HEK293 (cell line): ENCODE data around the gene TAF11L5.
"Not testable (repeated sequence)": the region's sequence is repeated elsewhere in the genome, so short reads cannot be mapped to it uniquely, and the experiment has no call there.

ENCODE experiments used
- FEZF1 ChIP-seq: fragments of 450-650 bp; formaldehyde crosslinking; IDR thresholded peaks from 2 replicates; pipeline ENCODE4 v1.5.1; 2016; ENCODE audit warnings: missing biosample characterization, missing genetic modification characterization
- SP2 ChIP-seq: fragments of 450-650 bp; formaldehyde crosslinking; IDR thresholded peaks from 2 replicates; pipeline ENCODE4 v1.5.1; 2016; ENCODE audit warnings: missing biosample characterization, missing genetic modification characterization
- ZFP41 ChIP-seq: fragments of 450-650 bp; formaldehyde crosslinking; IDR thresholded peaks from 2 replicates; pipeline ENCODE4 v1.5.1; 2016; ENCODE audit warnings: missing biosample characterization, missing genetic modification characterization, borderline replicate concordance
- ZNF211 ChIP-seq: fragments of 450-650 bp; formaldehyde crosslinking; IDR thresholded peaks from 2 replicates; pipeline ENCODE4 v1.5.1; 2016; ENCODE audit warnings: low read depth, missing biosample characterization, missing genetic modification characterization
- ZNF302 ChIP-seq: fragments of 450-650 bp; formaldehyde crosslinking; IDR thresholded peaks from 2 replicates; pipeline ENCODE4 v1.5.1; 2016; ENCODE audit warnings: missing biosample characterization, missing genetic modification characterization, low read depth
- ZNF350 ChIP-seq: fragments of 450-650 bp; formaldehyde crosslinking; IDR thresholded peaks from 2 replicates; pipeline ENCODE4 v1.5.0; 2017; ENCODE audit warnings: missing biosample characterization, mild to moderate bottlenecking, missing genetic modification characterization
- ZNF423 ChIP-seq: fragments of 450-650 bp; formaldehyde crosslinking; IDR thresholded peaks from 2 replicates; pipeline ENCODE4 v1.5.1; 2016; ENCODE audit warnings: missing biosample characterization, missing genetic modification characterization
- ZNF571 ChIP-seq: fragments of 450-650 bp; formaldehyde crosslinking; IDR thresholded peaks from 2 replicates; pipeline ENCODE4 v1.5.0; 2017; ENCODE audit warnings: missing biosample characterization, missing genetic modification characterization
- TF ChIP-seq, protein P1 (sequence below): fragments of 450-650 bp; formaldehyde crosslinking; IDR thresholded peaks from 2 replicates; pipeline ENCODE4 v1.5.1; 2016; ENCODE audit warnings: missing biosample characterization, missing genetic modification characterization
- TF ChIP-seq, protein P2 (sequence below): fragments of 450-650 bp; formaldehyde crosslinking; IDR thresholded peaks from 2 replicates; pipeline ENCODE4 v1.5.1; 2016; ENCODE audit warnings: missing biosample characterization, missing genetic modification characterization
- TF ChIP-seq, protein P3 (sequence below): fragments of 450-650 bp; formaldehyde crosslinking; IDR thresholded peaks from 2 replicates; pipeline ENCODE4 v1.5.1; 2016; ENCODE audit warnings: missing biosample characterization, missing genetic modification characterization
- TF ChIP-seq, protein P4 (sequence below): fragments of 450-650 bp; formaldehyde crosslinking; IDR thresholded peaks from 2 replicates; pipeline ENCODE4 v1.5.1; 2016; ENCODE audit warnings: missing biosample characterization, missing genetic modification characterization
- TF ChIP-seq, protein P5 (sequence below): fragments of 450-650 bp; formaldehyde crosslinking; IDR thresholded peaks from 2 replicates; pipeline ENCODE4 v1.5.1; 2016; ENCODE audit warnings: missing biosample characterization, missing genetic modification characterization
- TF ChIP-seq, protein P6 (sequence below): fragments of 450-650 bp; IDR thresholded peaks from 2 replicates; pipeline ENCODE4 v1.5.1; 2018; ENCODE audit warnings: missing biosample characterization, missing genetic modification characterization

GRCh38 chr5:17497931-17498330 is 27.1 kb upstream of the TAF11L5 start, which contains the start of gene TAF11L2:
- TF ChIP-seq ZNF423 (tag by site-specific recombination); ZNF571 (tag by site-specific recombination); ZFP41 (tag by site-specific recombination); SP2; ZNF211 (tag by site-specific recombination); ZNF302 (tag by site-specific recombination); ZNF350 (tag by site-specific recombination); FEZF1: not testable (repeated sequence)
- TF ChIP-seq, protein P1, sequence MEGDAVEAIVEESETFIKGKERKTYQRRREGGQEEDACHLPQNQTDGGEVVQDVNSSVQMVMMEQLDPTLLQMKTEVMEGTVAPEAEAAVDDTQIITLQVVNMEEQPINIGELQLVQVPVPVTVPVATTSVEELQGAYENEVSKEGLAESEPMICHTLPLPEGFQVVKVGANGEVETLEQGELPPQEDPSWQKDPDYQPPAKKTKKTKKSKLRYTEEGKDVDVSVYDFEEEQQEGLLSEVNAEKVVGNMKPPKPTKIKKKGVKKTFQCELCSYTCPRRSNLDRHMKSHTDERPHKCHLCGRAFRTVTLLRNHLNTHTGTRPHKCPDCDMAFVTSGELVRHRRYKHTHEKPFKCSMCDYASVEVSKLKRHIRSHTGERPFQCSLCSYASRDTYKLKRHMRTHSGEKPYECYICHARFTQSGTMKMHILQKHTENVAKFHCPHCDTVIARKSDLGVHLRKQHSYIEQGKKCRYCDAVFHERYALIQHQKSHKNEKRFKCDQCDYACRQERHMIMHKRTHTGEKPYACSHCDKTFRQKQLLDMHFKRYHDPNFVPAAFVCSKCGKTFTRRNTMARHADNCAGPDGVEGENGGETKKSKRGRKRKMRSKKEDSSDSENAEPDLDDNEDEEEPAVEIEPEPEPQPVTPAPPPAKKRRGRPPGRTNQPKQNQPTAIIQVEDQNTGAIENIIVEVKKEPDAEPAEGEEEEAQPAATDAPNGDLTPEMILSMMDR (tag by site-specific recombination) = not testable (repeated sequence)
- TF ChIP-seq, protein P2, sequence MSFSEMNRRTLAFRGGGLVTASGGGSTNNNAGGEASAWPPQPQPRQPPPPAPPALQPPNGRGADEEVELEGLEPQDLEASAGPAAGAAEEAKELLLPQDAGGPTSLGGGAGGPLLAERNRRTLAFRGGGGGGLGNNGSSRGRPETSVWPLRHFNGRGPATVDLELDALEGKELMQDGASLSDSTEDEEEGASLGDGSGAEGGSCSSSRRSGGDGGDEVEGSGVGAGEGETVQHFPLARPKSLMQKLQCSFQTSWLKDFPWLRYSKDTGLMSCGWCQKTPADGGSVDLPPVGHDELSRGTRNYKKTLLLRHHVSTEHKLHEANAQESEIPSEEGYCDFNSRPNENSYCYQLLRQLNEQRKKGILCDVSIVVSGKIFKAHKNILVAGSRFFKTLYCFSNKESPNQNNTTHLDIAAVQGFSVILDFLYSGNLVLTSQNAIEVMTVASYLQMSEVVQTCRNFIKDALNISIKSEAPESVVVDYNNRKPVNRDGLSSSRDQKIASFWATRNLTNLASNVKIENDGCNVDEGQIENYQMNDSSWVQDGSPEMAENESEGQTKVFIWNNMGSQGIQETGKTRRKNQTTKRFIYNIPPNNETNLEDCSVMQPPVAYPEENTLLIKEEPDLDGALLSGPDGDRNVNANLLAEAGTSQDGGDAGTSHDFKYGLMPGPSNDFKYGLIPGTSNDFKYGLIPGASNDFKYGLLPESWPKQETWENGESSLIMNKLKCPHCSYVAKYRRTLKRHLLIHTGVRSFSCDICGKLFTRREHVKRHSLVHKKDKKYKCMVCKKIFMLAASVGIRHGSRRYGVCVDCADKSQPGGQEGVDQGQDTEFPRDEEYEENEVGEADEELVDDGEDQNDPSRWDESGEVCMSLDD (tag by site-specific recombination) = not testable (repeated sequence)
- TF ChIP-seq, protein P3, sequence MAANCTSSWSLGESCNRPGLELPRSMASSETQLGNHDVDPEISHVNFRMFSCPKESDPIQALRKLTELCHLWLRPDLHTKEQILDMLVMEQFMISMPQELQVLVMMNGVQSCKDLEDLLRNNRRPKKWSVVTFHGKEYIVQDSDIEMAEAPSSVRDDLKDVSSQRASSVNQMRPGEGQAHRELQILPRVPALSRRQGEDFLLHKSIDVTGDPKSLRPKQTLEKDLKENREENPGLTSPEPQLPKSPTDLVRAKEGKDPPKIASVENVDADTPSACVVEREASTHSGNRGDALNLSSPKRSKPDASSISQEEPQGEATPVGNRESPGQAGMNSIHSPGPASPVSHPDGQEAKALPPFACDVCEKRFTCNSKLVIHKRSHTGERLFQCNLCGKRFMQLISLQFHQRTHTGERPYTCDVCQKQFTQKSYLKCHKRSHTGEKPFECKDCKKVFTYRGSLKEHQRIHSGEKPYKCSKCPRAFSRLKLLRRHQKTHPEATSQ = not testable (repeated sequence)
- TF ChIP-seq, protein P4, sequence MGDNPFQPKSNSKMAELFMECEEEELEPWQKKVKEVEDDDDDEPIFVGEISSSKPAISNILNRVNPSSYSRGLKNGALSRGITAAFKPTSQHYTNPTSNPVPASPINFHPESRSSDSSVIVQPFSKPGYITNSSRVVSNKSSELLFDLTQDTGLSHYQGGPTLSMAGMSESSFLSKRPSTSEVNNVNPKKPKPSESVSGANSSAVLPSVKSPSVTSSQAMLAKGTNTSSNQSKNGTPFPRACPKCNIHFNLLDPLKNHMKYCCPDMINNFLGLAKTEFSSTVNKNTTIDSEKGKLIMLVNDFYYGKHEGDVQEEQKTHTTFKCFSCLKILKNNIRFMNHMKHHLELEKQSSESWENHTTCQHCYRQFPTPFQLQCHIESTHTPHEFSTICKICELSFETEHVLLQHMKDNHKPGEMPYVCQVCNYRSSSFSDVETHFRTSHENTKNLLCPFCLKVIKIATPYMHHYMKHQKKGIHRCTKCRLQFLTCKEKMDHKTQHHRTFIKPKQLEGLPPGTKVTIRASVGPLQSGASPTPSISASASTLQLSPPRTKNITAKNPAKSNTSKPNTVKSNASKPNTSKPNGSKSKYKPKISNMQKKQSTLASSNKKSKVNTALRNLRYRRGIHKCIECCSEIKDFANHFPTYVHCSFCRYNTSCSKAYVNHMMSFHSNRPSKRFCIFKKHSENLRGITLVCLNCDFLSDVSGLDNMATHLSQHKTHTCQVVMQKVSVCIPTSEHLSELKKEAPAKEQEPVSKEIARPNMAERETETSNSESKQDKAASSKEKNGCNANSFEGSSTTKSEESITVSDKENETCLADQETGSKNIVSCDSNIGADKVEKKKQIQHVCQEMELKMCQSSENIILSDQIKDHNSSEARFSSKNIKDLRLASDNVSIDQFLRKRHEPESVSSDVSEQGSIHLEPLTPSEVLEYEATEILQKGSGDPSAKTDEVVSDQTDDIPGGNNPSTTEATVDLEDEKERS = not testable (repeated sequence)
- TF ChIP-seq, protein P5, sequence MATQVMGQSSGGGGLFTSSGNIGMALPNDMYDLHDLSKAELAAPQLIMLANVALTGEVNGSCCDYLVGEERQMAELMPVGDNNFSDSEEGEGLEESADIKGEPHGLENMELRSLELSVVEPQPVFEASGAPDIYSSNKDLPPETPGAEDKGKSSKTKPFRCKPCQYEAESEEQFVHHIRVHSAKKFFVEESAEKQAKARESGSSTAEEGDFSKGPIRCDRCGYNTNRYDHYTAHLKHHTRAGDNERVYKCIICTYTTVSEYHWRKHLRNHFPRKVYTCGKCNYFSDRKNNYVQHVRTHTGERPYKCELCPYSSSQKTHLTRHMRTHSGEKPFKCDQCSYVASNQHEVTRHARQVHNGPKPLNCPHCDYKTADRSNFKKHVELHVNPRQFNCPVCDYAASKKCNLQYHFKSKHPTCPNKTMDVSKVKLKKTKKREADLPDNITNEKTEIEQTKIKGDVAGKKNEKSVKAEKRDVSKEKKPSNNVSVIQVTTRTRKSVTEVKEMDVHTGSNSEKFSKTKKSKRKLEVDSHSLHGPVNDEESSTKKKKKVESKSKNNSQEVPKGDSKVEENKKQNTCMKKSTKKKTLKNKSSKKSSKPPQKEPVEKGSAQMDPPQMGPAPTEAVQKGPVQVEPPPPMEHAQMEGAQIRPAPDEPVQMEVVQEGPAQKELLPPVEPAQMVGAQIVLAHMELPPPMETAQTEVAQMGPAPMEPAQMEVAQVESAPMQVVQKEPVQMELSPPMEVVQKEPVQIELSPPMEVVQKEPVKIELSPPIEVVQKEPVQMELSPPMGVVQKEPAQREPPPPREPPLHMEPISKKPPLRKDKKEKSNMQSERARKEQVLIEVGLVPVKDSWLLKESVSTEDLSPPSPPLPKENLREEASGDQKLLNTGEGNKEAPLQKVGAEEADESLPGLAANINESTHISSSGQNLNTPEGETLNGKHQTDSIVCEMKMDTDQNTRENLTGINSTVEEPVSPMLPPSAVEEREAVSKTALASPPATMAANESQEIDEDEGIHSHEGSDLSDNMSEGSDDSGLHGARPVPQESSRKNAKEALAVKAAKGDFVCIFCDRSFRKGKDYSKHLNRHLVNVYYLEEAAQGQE = not testable (repeated sequence)
- TF ChIP-seq, protein P6, sequence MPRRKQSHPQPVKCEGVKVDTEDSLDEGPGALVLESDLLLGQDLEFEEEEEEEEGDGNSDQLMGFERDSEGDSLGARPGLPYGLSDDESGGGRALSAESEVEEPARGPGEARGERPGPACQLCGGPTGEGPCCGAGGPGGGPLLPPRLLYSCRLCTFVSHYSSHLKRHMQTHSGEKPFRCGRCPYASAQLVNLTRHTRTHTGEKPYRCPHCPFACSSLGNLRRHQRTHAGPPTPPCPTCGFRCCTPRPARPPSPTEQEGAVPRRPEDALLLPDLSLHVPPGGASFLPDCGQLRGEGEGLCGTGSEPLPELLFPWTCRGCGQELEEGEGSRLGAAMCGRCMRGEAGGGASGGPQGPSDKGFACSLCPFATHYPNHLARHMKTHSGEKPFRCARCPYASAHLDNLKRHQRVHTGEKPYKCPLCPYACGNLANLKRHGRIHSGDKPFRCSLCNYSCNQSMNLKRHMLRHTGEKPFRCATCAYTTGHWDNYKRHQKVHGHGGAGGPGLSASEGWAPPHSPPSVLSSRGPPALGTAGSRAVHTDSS (tag by site-specific recombination) = not testable (repeated sequence)
